HPDE6-E6E7 (cell line): Measurements from ENCODE around the gene ETNK1.
"Not testable (repeated sequence)": the region's sequence is repeated elsewhere in the genome, so short reads cannot be mapped to it uniquely, and the experiment has no call there.

Experiments used
- DNase-seq: peaks from one replicate; pipeline ENCODE4 v3.0.0; 2011; ENCODE audit warnings: missing footprints; ENCODE audit errors: extremely low spot score

The ETNK1 gene

DNA sequence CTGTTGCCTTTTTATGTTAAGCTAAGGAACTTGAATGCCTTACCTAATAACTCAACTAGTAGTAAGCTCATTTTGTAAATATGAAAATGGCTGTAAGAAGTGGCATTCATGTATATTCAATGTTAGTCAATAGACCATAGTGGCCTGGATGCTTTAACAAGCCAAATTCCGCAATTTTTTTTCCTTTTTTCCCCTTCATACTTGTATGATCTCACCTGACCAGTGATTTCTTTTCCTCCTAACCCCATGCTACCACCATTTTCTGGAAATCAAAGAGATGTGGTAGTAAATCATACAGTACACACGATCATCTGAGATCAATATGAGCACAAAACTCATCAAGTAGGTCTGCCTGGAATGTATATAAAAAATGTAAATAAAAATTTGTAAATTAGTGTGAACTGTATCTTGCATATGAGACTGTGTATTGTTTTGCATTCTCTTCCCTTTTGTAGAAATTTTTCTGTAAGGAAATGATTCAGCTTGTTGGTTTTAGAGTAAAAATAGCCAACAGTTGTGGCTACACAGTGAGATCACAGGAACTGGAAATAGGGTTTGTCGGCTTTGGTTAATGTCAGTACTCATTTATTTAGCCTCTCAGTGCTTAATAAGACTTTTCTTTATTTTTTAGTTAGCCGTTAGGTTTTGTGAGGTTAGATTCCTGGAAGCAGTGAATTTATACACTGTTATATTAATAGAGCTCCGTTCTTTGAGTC, 62.5 kb downstream of the ETNK1 start:
- no peak for DNase-seq

DNA sequence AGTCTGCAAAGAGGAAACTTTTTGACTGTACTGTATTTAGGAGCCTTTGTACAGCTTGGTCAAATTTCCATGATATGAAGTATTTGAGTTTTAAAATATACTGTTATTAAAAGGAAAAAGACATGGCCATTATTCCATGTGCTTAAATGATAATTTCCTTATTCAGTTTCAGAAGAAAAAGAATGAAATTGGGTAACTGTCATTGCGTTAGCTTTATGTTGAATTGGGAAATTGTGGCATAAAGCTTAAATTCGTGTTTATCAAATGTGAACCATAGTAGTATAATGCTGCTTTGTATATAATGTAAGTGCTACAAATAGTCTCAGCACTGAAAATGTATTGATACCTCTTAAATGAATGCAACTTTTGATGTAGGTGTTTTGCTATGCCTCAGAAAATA, 64.9 kb downstream of the ETNK1 start:
- DNase-seq, result no peak

GRCh38 chr12:22691319-22691718, 66.3 kb downstream of the ETNK1 start:
- no peak for DNase-seq

DNA sequence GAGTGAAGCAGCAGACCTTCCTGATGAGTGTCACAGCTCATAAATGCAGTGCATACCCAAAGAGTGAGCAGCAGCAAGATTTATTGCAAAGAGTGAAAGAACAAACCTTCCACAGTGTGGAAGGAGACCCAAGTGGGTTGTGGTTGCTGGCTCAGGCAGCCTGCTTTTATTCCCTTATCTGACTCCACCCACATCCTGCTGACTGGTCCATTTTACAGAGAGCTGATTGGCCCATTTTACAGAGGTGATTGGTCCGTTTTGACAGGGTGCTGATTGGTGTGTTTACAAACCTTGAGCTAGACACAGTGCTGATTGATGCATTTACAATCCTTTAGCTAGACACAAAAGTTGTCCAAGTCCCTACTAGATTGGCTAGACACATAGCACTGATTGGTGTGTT, 67.5 kb downstream of the ETNK1 start:
- not testable (repeated sequence) for DNase-seq

GRCh38 chr12:22692964-22693555, 68.1 kb downstream of the ETNK1 start:
- DNase-seq, result no peak

GRCh38 chr12:22698576-22698975, 73.6 kb downstream of the ETNK1 start:
- DNase-seq, result no peak

GRCh38 chr12:22699705-22700104, 74.7 kb downstream of the ETNK1 start:
- DNase-seq, result not testable (repeated sequence)

DNA sequence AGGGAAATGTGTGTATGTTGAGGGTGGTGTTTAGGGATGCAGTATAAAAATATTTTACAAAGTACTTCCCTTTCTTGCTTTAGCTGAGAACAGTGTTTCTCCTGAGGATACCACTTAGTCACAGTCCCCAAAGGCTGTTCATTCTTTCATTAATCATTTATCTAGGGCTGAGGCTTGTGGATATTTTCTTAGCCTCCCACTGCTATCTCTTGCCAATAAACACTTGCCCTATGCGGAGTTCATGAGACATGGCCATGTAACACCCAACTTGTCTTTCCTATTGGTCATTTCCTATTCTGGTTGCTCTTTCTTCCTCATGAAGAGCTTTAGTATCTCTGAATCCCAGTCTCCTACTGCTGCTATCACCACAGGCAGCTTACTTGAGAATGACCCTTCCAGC, 75.1 kb downstream of the ETNK1 start:
- no peak for DNase-seq

- DNase-seq, result not testable (repeated sequence)
Measured at GRCh38 chr12:22701216-22701809, 76.3 kb downstream of the ETNK1 start.

DNA sequence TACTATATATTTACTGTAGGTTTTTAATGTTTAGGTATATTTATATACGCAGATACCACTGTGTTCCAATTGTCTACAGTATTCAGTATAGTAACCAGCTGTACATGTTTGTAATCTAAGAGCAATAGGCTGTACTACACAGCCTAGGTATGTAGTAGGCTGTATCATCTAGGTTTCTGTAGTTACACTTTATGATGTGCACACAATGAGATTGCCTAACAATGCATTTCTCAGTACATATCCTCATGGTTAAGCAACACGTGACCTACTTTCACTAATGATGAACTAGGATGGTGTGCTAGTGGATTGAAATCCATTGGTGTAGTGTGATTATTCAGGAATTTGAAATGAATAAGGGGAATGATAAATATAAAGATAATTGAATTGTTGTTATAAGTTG, 77.7 kb downstream of the ETNK1 start:
- no peak for DNase-seq

DNA sequence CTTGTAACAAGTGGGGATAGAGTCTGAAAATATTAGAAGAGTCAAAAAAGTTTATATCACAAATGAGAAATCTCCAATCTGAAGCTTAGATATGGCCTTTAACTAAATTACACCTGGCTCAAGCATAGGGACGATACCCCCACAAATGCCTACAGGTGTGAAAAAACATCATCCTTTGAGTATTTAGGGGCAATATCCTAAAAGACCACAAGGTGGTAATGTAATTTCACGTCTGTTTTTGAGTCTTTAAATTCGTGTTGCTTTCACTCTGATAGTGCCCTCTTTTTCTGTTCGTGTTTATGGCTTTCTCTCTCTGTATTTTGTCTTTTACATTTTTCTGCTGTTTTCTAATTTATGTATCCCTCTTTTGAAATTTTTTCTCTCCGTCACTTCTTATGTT, 84.3 kb downstream of the ETNK1 start:
- peak; percentile 20 for DNase-seq

DNA sequence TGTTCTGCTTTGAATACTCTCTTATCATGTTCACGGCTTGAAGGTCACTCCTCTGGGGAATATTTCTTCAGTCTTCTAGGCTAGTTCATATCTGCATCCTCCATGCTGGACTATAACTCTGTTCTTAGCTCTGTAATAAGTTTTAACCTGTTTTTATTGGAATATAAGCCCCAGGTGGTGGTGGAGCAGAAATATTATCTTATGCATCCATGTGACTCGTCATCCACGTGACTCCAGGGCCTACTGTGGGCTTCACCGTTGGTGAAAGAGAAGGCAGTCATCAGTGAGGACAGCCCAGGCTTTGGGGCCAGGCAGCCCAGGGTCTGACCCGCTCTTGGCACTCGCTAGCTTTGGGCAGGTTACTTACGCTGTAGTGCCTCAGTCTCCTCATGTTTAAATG, 87.1 kb downstream of the ETNK1 start:
- DNase-seq, result no peak

- no peak for DNase-seq
Measured at GRCh38 chr12:22715254-22715653, 90.3 kb downstream of the ETNK1 start.

DNA sequence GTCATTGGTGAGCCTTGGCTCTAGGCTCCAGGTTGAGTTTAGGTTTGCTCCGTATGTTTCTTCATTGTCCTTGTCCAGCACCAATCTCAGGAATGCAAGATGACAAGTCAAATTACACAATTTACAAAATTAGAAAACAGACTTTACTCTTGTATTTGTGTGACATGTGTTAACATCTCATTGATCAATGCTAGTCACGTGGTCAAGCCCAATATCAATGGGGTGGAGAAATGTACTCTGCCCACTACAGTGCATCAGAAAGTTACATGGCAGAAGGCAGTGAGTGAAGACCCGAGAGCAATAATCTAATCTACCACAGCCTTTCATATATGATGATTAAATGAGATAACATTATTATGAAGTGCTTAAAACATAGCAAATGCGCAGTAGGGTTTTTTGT, 94.8 kb downstream of the ETNK1 start:
- DNase-seq, result no peak

DNA sequence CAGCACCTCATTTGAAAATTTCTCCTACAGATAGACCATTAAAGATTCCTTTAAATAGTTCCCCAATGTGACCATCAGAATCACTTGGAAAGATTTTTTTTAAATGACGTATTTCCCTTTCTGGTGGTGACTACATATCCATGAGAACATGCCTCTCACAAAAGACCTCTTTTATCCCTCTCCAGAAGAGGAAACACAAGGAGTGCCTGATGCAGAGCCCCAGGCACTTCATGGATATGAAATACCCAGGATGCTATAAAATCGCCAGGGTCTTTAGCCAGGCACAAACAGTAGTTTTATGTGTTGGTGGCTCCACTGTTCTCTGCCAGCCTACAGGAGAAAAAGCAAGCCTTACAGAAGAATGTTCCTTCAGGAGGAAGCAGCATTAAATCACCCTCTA, 97.1 kb downstream of the ETNK1 start:
- no peak for DNase-seq

- no peak for DNase-seq
Measured at GRCh38 chr12:22722779-22723178, 97.8 kb downstream of the ETNK1 start.

- no peak for DNase-seq
Measured at GRCh38 chr12:22728987-22729386, 104.0 kb downstream of the ETNK1 start.

DNA sequence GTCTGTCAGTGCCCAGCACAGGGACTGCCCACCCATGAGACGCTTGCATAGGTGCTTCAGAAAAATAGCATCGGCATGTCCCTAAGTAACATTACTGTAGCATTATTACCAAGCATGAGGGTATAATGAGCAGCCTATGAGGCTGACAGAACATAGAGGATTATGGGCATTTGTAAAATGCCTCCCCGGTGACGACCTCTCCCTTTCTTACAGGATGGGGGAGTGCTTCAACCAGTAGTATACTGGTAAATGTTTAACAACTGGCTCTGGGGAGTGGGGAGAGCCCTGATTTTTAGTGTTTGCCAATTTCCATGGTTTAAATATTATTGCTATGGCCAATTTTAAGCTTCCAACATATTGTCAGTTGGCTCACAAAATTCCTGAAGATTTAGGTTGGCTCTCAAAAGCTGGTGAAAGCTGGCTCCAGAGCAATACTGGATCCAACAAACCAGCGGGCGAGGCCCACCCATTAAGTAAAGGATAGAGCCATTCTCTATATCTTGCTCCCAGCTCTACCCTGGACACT, 104.5 kb downstream of the ETNK1 start:
- no peak for DNase-seq

GRCh38 chr12:22729957-22730443, 105.0 kb downstream of the ETNK1 start:
- no peak for DNase-seq

- DNase-seq, result no peak
Measured at GRCh38 chr12:22731236-22731635, 106.3 kb downstream of the ETNK1 start.

GRCh38 chr12:22733756-22734155, 108.8 kb downstream of the ETNK1 start:
- DNase-seq, result no peak

DNA sequence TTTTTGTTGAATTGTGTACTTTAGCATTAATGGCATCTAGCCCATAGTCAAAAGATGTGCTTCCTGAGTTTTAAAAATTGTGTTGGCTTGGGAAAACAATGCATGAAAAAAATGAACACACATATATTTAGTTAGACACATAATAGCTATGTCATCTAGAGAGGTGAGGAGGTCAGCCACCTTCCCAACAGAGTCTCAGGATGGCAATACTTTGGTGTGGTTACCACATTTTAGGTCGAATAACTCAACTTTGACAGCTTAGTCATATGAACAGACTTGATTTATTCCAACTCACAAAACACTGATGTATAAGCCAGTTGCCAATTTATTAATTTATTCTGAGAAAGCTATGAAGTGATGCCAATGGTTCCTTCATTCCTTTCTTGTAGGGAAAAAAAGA, 114.0 kb downstream of the ETNK1 start:
- no peak for DNase-seq
